Measurements from ENCODE around the gene HSPB9. TPM values are rescaled to one million over a fixed set of nuclear protein-coding genes. Genes with fewer than 3 reads are reported as not detected.

HSPB9 gene
- total RNA-seq, 2 experiments from 2014 or later: not detected

GRCh38 chr17:42106009-42106408, 16.6 kb upstream of the HSPB9 start:
- DNase-seq: no peak
- Mint-ChIP-seq H3K27me3 (no peaks in the 10 kb centered on the region), H3K4me1 (ENCODE audit: low read depth) (peaks cover 11% of the 10 kb centered on the region), H3K4me3 (no peak overlapping the region), H3K27ac (no peak overlapping the region), H3K9me3 (no peaks in the 10 kb centered on the region), H3K36me3 (peaks cover 2% of the 10 kb centered on the region)
- intact Hi-C loops (cut with micrococcal nuclease): loop anchor here (5.0 kb wide), 1 partner anchor 139 kb away; the partner anchor contains the start of gene CNP
- ChIA-PET CTCF (interaction anchor here (0.9 to 1.0 kb wide), 2 partner anchors 35 to 92 kb away, joined by 3 read pairs; no protein-coding TSS in a partner anchor), POLR2A (no interaction called here)

- H3K27ac Mint-ChIP-seq: no peak overlapping the region
- H3K4me3 Mint-ChIP-seq: peak overlapping the region; percentile 60
- CTCF ChIA-PET: interaction anchor here (0.7 to 15.6 kb wide), 5 partner anchors 11 to 86 kb away, joined by 3 to 211 read pairs (median 4); partner anchors contain the start of genes DNAJC7 and NKIRAS2
- H3K27me3 Mint-ChIP-seq: no peaks in the 10 kb centered on the region
- POLR2A ChIA-PET: interaction anchor here (0.6 kb wide), 1 partner anchor 180 kb away, joined by 3 read pairs; no protein-coding TSS in a partner anchor
- H3K9me3 Mint-ChIP-seq: no peaks in the 10 kb centered on the region
- no peak for DNase-seq
- H3K4me1 Mint-ChIP-seq (ENCODE audit: low read depth): peaks cover 19% of the 10 kb centered on the region
- intact Hi-C loops (cut with micrococcal nuclease): loop anchor here (5.0 kb wide), 1 partner anchor 140 kb away; the partner anchor contains the start of gene CNP
- peaks cover 2% of the 10 kb centered on the region for H3K36me3 Mint-ChIP-seq
These were observed 15.5 kb upstream of the HSPB9 start for GRCh38 chr17:42107124-42107523.

- Mint-ChIP-seq H3K27me3 (no peaks in the 10 kb centered on the region), H3K36me3 (peaks cover 2% of the 10 kb centered on the region), H3K4me3 (peak overlapping the region; percentile 60), H3K4me1 (ENCODE audit: low read depth) (peaks cover 23% of the 10 kb centered on the region), H3K27ac (no peak overlapping the region), H3K9me3 (no peaks in the 10 kb centered on the region)
- intact Hi-C loops (cut with micrococcal nuclease): loop anchor here (5.0 kb wide), 1 partner anchor 141 kb away; the partner anchor contains the start of gene CNP
- peak; percentile 96 for DNase-seq
- CTCF ChIA-PET: interaction anchor here (1.0 to 15.6 kb wide), 5 partner anchors 10 to 1576 kb away, joined by 3 to 211 read pairs (median 4); partner anchors contain the start of genes DNAJC7 and NKIRAS2
- POLR2A ChIA-PET: interaction anchor here (0.5 kb wide), 2 partner anchors 84 to 392 kb away, joined by 4 read pairs; no protein-coding TSS in a partner anchor
These were observed 14.7 kb upstream of the HSPB9 start for GRCh38 chr17:42107597-42108576.

- H3K27me3 Mint-ChIP-seq: no peaks in the 10 kb centered on the region
- ChIA-PET CTCF (interaction anchor here (0.7 to 15.6 kb wide), 3 partner anchors 53 to 1577 kb away, joined by 3 to 211 read pairs (median 4); partner anchors contain the start of genes DNAJC7 and NKIRAS2), POLR2A (interaction anchor here (1.4 kb wide), 1 partner anchor 10 kb away, joined by 3 read pairs; no protein-coding TSS in a partner anchor)
- H3K4me1 Mint-ChIP-seq (ENCODE audit: low read depth): peaks cover 24% of the 10 kb centered on the region
- H3K27ac Mint-ChIP-seq: no peak overlapping the region
- no peaks in the 10 kb centered on the region for H3K9me3 Mint-ChIP-seq
- peaks cover 2% of the 10 kb centered on the region for H3K36me3 Mint-ChIP-seq
- intact Hi-C loops (cut with micrococcal nuclease): loop anchor here (5.0 kb wide), 1 partner anchor 142 kb away; the partner anchor contains the start of gene CNP
- H3K4me3 Mint-ChIP-seq: no peak overlapping the region
- DNase-seq: no peak
These were observed 13.5 kb upstream of the HSPB9 start for GRCh38 chr17:42109086-42109485.

GRCh38 chr17:42110301-42111264, 12.0 kb upstream of the HSPB9 start:
- H3K4me1 Mint-ChIP-seq (ENCODE audit: low read depth): peaks cover 24% of the 10 kb centered on the region
- H3K36me3 Mint-ChIP-seq: peaks cover 9% of the 10 kb centered on the region
- no peaks in the 10 kb centered on the region for H3K9me3 Mint-ChIP-seq
- H3K27me3 Mint-ChIP-seq: no peaks in the 10 kb centered on the region
- DNase-seq: no peak
- peak overlapping the region; percentile 58 for H3K27ac Mint-ChIP-seq
- CTCF ChIA-PET: interaction anchor here (1.3 to 15.6 kb wide), 6 partner anchors 9 to 148 kb away, joined by 5 to 211 read pairs (median 25); partner anchors contain the start of genes CNP, DNAJC7 and NKIRAS2
- POLR2A ChIA-PET: interaction anchor here (1.1 to 4.8 kb wide), 5 partner anchors 8 to 145 kb away, joined by 3 to 21 read pairs (median 4); partner anchors contain the start of genes CNP, DNAJC7 and KAT2A
- peak overlapping the region; percentile 39 for H3K4me3 Mint-ChIP-seq
- intact Hi-C loops (cut with micrococcal nuclease): loop anchor here (5.0 kb wide), 1 partner anchor 47 kb away; no protein-coding TSS in a partner anchor

GRCh38 chr17:42111265-42111636, 11.4 kb upstream of the HSPB9 start:
- H3K36me3 Mint-ChIP-seq: peaks cover 16% of the 10 kb centered on the region
- no peak for DNase-seq
- no peaks in the 10 kb centered on the region for H3K27me3 Mint-ChIP-seq
- POLR2A ChIA-PET: interaction anchor here (1.1 to 4.8 kb wide), 4 partner anchors 10 to 145 kb away, joined by 3 to 21 read pairs (median 10); partner anchors contain the start of genes CNP, KAT2A and ZNF385C
- H3K9me3 Mint-ChIP-seq: no peaks in the 10 kb centered on the region
- H3K27ac Mint-ChIP-seq: peak overlapping the region; percentile 58
- CTCF ChIA-PET: interaction anchor here (1.3 to 15.6 kb wide), 5 partner anchors 10 to 148 kb away, joined by 5 to 211 read pairs (median 28); partner anchors contain the start of genes CNP, DNAJC7 and NKIRAS2
- peak overlapping the region; percentile 39 for H3K4me3 Mint-ChIP-seq
- intact Hi-C loops (cut with micrococcal nuclease): loop anchor here (5.0 kb wide), 1 partner anchor 46 kb away; no protein-coding TSS in a partner anchor
- peaks cover 24% of the 10 kb centered on the region for H3K4me1 Mint-ChIP-seq (ENCODE audit: low read depth)

- ChIA-PET POLR2A (interaction anchor here (1.0 to 4.8 kb wide), 12 partner anchors 8 to 181 kb away, joined by 3 to 21 read pairs (median 4); partner anchors contain the start of genes CNP, DNAJC7, KAT2A and ODAD4), CTCF (interaction anchor here (1.0 to 15.6 kb wide), 6 partner anchors 11 to 149 kb away, joined by 5 to 211 read pairs (median 25); partner anchors contain the start of genes DNAJC7, KCNH4 and NKIRAS2)
- H3K27ac Mint-ChIP-seq: peak overlapping the region; percentile 96
- peaks cover 28% of the 10 kb centered on the region for H3K4me1 Mint-ChIP-seq (ENCODE audit: low read depth)
- intact Hi-C loops (cut with micrococcal nuclease): loop anchor here (2.0 to 5.0 kb wide), 2 partner anchors 45 to 93 kb away; no protein-coding TSS in a partner anchor
- peak overlapping the region; percentile 78 for H3K4me3 Mint-ChIP-seq
- no peaks in the 10 kb centered on the region for H3K9me3 Mint-ChIP-seq
- peaks cover 20% of the 10 kb centered on the region for H3K36me3 Mint-ChIP-seq
- DNase-seq: peak; percentile 55
- no peaks in the 10 kb centered on the region for H3K27me3 Mint-ChIP-seq
These were observed 10.6 kb upstream of the HSPB9 start for GRCh38 chr17:42111871-42112551.

GRCh38 chr17:42112552-42113176, 9.9 kb upstream of the HSPB9 start, which contains the start of gene DHX58:
Gene DHX58 (minus strand): TSS chr17:42112714. CDS start chr17:42111892, 822 bp downstream.
- peaks cover 26% of the 10 kb centered on the region for H3K36me3 Mint-ChIP-seq
- peak within 1 kb of the TSS; percentile 78 for H3K4me3 Mint-ChIP-seq
- ChIA-PET POLR2A (interaction anchor here (0.6 to 4.8 kb wide), 13 partner anchors 8 to 182 kb away, joined by 3 to 21 read pairs (median 3); partner anchors contain the start of genes CNP, DNAJC7, KAT2A and ODAD4), CTCF (interaction anchor here (1.0 to 15.6 kb wide), 6 partner anchors 11 to 150 kb away, joined by 5 to 211 read pairs (median 25); partner anchors contain the start of genes DNAJC7, KCNH4 and NKIRAS2)
- intact Hi-C loops (cut with micrococcal nuclease): loop anchor here (2.0 to 5.0 kb wide), 2 partner anchors 45 to 94 kb away; no protein-coding TSS in a partner anchor
- H3K4me1 Mint-ChIP-seq (ENCODE audit: low read depth): peaks cover 30% of the 10 kb centered on the region
- peak; percentile 89 for DNase-seq
- H3K27ac Mint-ChIP-seq: peak within 1 kb of the TSS; percentile 96
- no peaks in the 10 kb centered on the region for H3K9me3 Mint-ChIP-seq
- H3K27me3 Mint-ChIP-seq: no peaks in the 10 kb centered on the region

GRCh38 chr17:42113293-42114069, 9.1 kb upstream of the HSPB9 start:
- H3K27ac Mint-ChIP-seq: peak overlapping the region; percentile 96
- no peaks in the 10 kb centered on the region for H3K27me3 Mint-ChIP-seq
- DNase-seq: no peak
- H3K4me3 Mint-ChIP-seq: no peak overlapping the region
- H3K36me3 Mint-ChIP-seq: peaks cover 26% of the 10 kb centered on the region
- ChIA-PET CTCF (interaction anchor here (1.0 to 15.6 kb wide), 5 partner anchors 12 to 414 kb away, joined by 4 to 211 read pairs (median 28); partner anchors contain the start of genes DNAJC7 and NKIRAS2), POLR2A (interaction anchor here (0.7 to 4.8 kb wide), 8 partner anchors 8 to 173 kb away, joined by 3 to 21 read pairs (median 6); partner anchors contain the start of genes CNP, DNAJC7 and KAT2A)
- H3K4me1 Mint-ChIP-seq (ENCODE audit: low read depth): peaks cover 29% of the 10 kb centered on the region
- intact Hi-C loops (cut with micrococcal nuclease): loop anchor here (2.0 to 5.0 kb wide), 2 partner anchors 44 to 95 kb away; no protein-coding TSS in a partner anchor
- no peaks in the 10 kb centered on the region for H3K9me3 Mint-ChIP-seq
